ENCODE measurements around the gene GRID1. TPM values are rescaled to one million over a fixed set of nuclear protein-coding genes. Genes with fewer than 3 reads are reported as not detected.

Gene GRID1
- total RNA-seq, 1 donor from 2014 or later, result not detected

GRCh38 chr10:86190291-86190690 is 176.3 kb downstream of the GRID1 start:
- no peak for DNase-seq
- no peak for ATAC-seq (ENCODE audit: low read depth)
- ChIA-PET POLR2A (no interaction called here), CTCF (no interaction called here)
- no peak overlapping the region for H3K27ac Mint-ChIP-seq
- peaks cover 17% of the 10 kb centered on the region for H3K27me3 Mint-ChIP-seq
- H3K4me3 Mint-ChIP-seq, result no peak overlapping the region
- no peak for TF ChIP-seq CTCF (IDR thresholded peaks at IDR 0.05)
- intact Hi-C loops (cut with micrococcal nuclease), result no loop called here
- no peaks in the 10 kb centered on the region for H3K9me3 Mint-ChIP-seq
- H3K4me1 Mint-ChIP-seq, result no peaks in the 10 kb centered on the region
- H3K36me3 Mint-ChIP-seq (ENCODE audit: low read depth), result no peaks in the 10 kb centered on the region

GRCh38 chr10:86189891-86190290 is 176.7 kb downstream of the GRID1 start:
- CTCF ChIA-PET, result no interaction called here
- Mint-ChIP-seq H3K27ac (no peak overlapping the region), H3K9me3 (no peaks in the 10 kb centered on the region), H3K36me3 (ENCODE audit: low read depth) (no peaks in the 10 kb centered on the region), H3K4me1 (no peaks in the 10 kb centered on the region), H3K4me3 (no peak overlapping the region), H3K27me3 (peaks cover 18% of the 10 kb centered on the region)
- DNase-seq (no peak), ATAC-seq (ENCODE audit: low read depth) (no peak)
- intact Hi-C loops (cut with micrococcal nuclease), result no loop called here
- no peak for TF ChIP-seq CTCF (IDR thresholded peaks at IDR 0.05)
- POLR2A ChIA-PET, result no interaction called here

- ATAC-seq (ENCODE audit: low read depth), result no peak
- ChIA-PET POLR2A (no interaction called here), CTCF (no interaction called here)
- H3K4me1 Mint-ChIP-seq, result no peaks in the 10 kb centered on the region
- DNase-seq, result no peak
- no peaks in the 10 kb centered on the region for H3K36me3 Mint-ChIP-seq (ENCODE audit: low read depth)
- intact Hi-C loops (cut with micrococcal nuclease), result no loop called here
- no peaks in the 10 kb centered on the region for H3K9me3 Mint-ChIP-seq
- H3K27me3 Mint-ChIP-seq, result peaks cover 18% of the 10 kb centered on the region
- TF ChIP-seq CTCF (IDR thresholded peaks at IDR 0.05), result no peak
- H3K4me3 Mint-ChIP-seq, result no peak overlapping the region
- H3K27ac Mint-ChIP-seq, result no peak overlapping the region
Measured at GRCh38 chr10:86188796-86189558, 177.6 kb downstream of the GRID1 start.

- POLR2A ChIA-PET, result no interaction called here
- Mint-ChIP-seq H3K36me3 (ENCODE audit: low read depth) (no peaks in the 10 kb centered on the region), H3K27ac (no peak overlapping the region), H3K27me3 (peaks cover 18% of the 10 kb centered on the region), H3K9me3 (no peaks in the 10 kb centered on the region), H3K4me3 (no peak overlapping the region), H3K4me1 (no peaks in the 10 kb centered on the region)
- CTCF ChIA-PET, result no interaction called here
- DNase-seq (no peak), ATAC-seq (ENCODE audit: low read depth) (no peak)
- no peak for TF ChIP-seq CTCF (IDR thresholded peaks at IDR 0.05)
- intact Hi-C loops (cut with micrococcal nuclease), result no loop called here
Measured at GRCh38 chr10:86188326-86188725, 178.3 kb downstream of the GRID1 start.

- no peak overlapping the region for H3K27ac Mint-ChIP-seq
- ATAC-seq (ENCODE audit: low read depth) (no peak), DNase-seq (no peak)
- intact Hi-C loops (cut with micrococcal nuclease), result no loop called here
- peaks cover 16% of the 10 kb centered on the region for H3K27me3 Mint-ChIP-seq
- ChIA-PET CTCF (no interaction called here), POLR2A (no interaction called here)
- H3K9me3 Mint-ChIP-seq, result no peaks in the 10 kb centered on the region
- H3K4me3 Mint-ChIP-seq, result no peak overlapping the region
- H3K4me1 Mint-ChIP-seq, result no peaks in the 10 kb centered on the region
- H3K36me3 Mint-ChIP-seq (ENCODE audit: low read depth), result no peaks in the 10 kb centered on the region
- no peak for TF ChIP-seq CTCF (IDR thresholded peaks at IDR 0.05)
Measured at GRCh38 chr10:86187499-86188239, 178.9 kb downstream of the GRID1 start.

Data from activated B cell treated with CpG ODN at 0.5 μM for 24 hours (primary cell).